Choroid plexus epithelial cell (primary cell): ENCODE measurements around the gene ABR.
A peak's percentile ranks its signal among the peaks of the same experiment; 100 is the strongest.

Source experiments
- DNase-seq: peaks from one replicate; pipeline ENCODE4 v3.0.0-alpha.2; 2010; ENCODE audit warnings: low read depth
- H3K4me3 ChIP-seq: 2 replicates; pipeline ENCODE4 v1.5.1; 2011; ENCODE audit warnings: low read depth, mild to moderate bottlenecking, control low read depth, low read length, moderate library complexity
- CTCF ChIP-seq: conservative IDR thresholded peaks from 2 replicates; pipeline ENCODE4 v1.5.1; 2011; ENCODE audit warnings: low read depth, mild to moderate bottlenecking, control low read depth, inconsistent platforms, low read length, moderate library complexity

ABR gene

GRCh38 chr17:1111599-1112443 is 68.0 kb downstream of the ABR start:
- no peak overlapping the region for H3K4me3 ChIP-seq
- DNase-seq = no peak
- no peak for TF ChIP-seq CTCF

- TF ChIP-seq CTCF = no peak
- H3K4me3 ChIP-seq = no peak overlapping the region
- peak; percentile 75 for DNase-seq
These were observed 68.8 kb downstream of the ABR start for GRCh38 chr17:1110862-1111598.

- no peak for TF ChIP-seq CTCF
- no peak for DNase-seq
- H3K4me3 ChIP-seq = no peak overlapping the region
These were observed 69.3 kb downstream of the ABR start for GRCh38 chr17:1110541-1110861.

GRCh38 chr17:1109606-1110540 is 69.9 kb downstream of the ABR start:
- DNase-seq = peak; percentile 18
- H3K4me3 ChIP-seq = peak overlapping the region; percentile 75
- TF ChIP-seq CTCF = peak; percentile 1

- no peak for TF ChIP-seq CTCF
- DNase-seq = peak; percentile 49
- H3K4me3 ChIP-seq = peak overlapping the region; percentile 75
These were observed 70.8 kb downstream of the ABR start for GRCh38 chr17:1108765-1109605.

- peak overlapping the region; percentile 75 for H3K4me3 ChIP-seq
- no peak for DNase-seq
- no peak for TF ChIP-seq CTCF
These were observed 71.4 kb downstream of the ABR start for GRCh38 chr17:1108478-1108764.
